Central memory CD8-positive, alpha-beta T cell (primary cell): ENCODE measurements around the gene VIPAS39.
"Not testable (repeated sequence)": the region's sequence is repeated elsewhere in the genome, so short reads cannot be mapped to it uniquely, and the experiment has no call there.

Experiments
- ATAC-seq: fragments of 150-1000 bp; cut with Tn5 transposase; replicated peaks from 2 replicates; pipeline ENCODE4 v1.10.0; 2022; ENCODE audit warnings: mild to moderate bottlenecking, moderate FRiP score, moderate number of reproducible peaks; ENCODE audit not compliant: poor library complexity, severe bottlenecking; ENCODE audit errors: extremely low read depth
- DNase-seq, 2 donors: peaks; one replicate each; pipeline ENCODE4 v3.0.0; 2021; ENCODE audit warnings: low spot score in 2 of 2
- H3K27ac Mint-ChIP-seq: one replicate; pipeline ENCODE4 v1.8.0; 2022; ENCODE audit warnings: low read depth, mild to moderate bottlenecking, moderate library complexity, mixed read lengths
- H3K27me3 Mint-ChIP-seq: one replicate; pipeline ENCODE4 v1.8.0; 2022; ENCODE audit warnings: mixed read lengths
- H3K36me3 Mint-ChIP-seq: one replicate; pipeline ENCODE4 v1.8.0; 2022; ENCODE audit warnings: mild to moderate bottlenecking, moderate library complexity, mixed read lengths; ENCODE audit not compliant: insufficient read depth
- H3K4me1 Mint-ChIP-seq: one replicate; pipeline ENCODE4 v1.8.0; 2022; ENCODE audit warnings: mixed read lengths
- H3K4me3 Mint-ChIP-seq: one replicate; pipeline ENCODE4 v1.8.0; 2022; ENCODE audit warnings: mild to moderate bottlenecking, moderate library complexity, mixed read lengths
- H3K9me3 Mint-ChIP-seq: one replicate; pipeline ENCODE4 v1.8.0; 2022; ENCODE audit warnings: mixed read lengths

The VIPAS39 gene

GRCh38 chr14:77416098-77416497 lies 41.3 kb downstream of the VIPAS39 start:
- H3K27me3 Mint-ChIP-seq, H3K27ac Mint-ChIP-seq: not testable (repeated sequence)

GRCh38 chr14:77415403-77416030 lies 41.9 kb downstream of the VIPAS39 start:
- DNase-seq, ATAC-seq, H3K27me3 Mint-ChIP-seq, H3K9me3 Mint-ChIP-seq, H3K4me3 Mint-ChIP-seq, H3K27ac Mint-ChIP-seq, H3K4me1 Mint-ChIP-seq, H3K36me3 Mint-ChIP-seq: not testable (repeated sequence)

More at GRCh38 chr14:77416098-77416497, 41.3 kb downstream of the VIPAS39 start:
- not testable (repeated sequence) for ATAC-seq, H3K4me1 Mint-ChIP-seq, DNase-seq, H3K36me3 Mint-ChIP-seq, H3K4me3 Mint-ChIP-seq, H3K9me3 Mint-ChIP-seq

- Mint-ChIP-seq H3K4me1 (peaks cover 6% of the 10 kb centered on the region), H3K4me3 (no peak overlapping the region), H3K27me3 (no peaks in the 10 kb centered on the region), H3K27ac (no peak overlapping the region), H3K9me3 (no peaks in the 10 kb centered on the region), H3K36me3 (no peaks in the 10 kb centered on the region)
- DNase-seq = no peak
- no peak for ATAC-seq
Observed at GRCh38 chr14:77409131-77409533, 48.3 kb downstream of the VIPAS39 start.

GRCh38 chr14:77407158-77407557 lies 50.2 kb downstream of the VIPAS39 start:
- Mint-ChIP-seq H3K36me3 (no peaks in the 10 kb centered on the region), H3K27ac (no peak overlapping the region), H3K9me3 (no peaks in the 10 kb centered on the region), H3K4me3 (no peak overlapping the region), H3K4me1 (peaks cover 6% of the 10 kb centered on the region), H3K27me3 (no peaks in the 10 kb centered on the region)
- ATAC-seq (no peak), DNase-seq (no peak)

GRCh38 chr14:77406718-77407117 lies 50.7 kb downstream of the VIPAS39 start:
- no peak for ATAC-seq
- Mint-ChIP-seq H3K36me3 (no peaks in the 10 kb centered on the region), H3K27me3 (no peaks in the 10 kb centered on the region), H3K4me1 (peaks cover 6% of the 10 kb centered on the region), H3K9me3 (no peaks in the 10 kb centered on the region), H3K4me3 (no peak overlapping the region), H3K27ac (no peak overlapping the region)
- no peak for DNase-seq

GRCh38 chr14:77406086-77406485 lies 51.3 kb downstream of the VIPAS39 start:
- no peak for ATAC-seq
- H3K27ac Mint-ChIP-seq = no peak overlapping the region
- no peaks in the 10 kb centered on the region for H3K27me3 Mint-ChIP-seq
- H3K9me3 Mint-ChIP-seq = no peaks in the 10 kb centered on the region
- H3K4me3 Mint-ChIP-seq = no peak overlapping the region
- peaks cover 6% of the 10 kb centered on the region for H3K4me1 Mint-ChIP-seq
- H3K36me3 Mint-ChIP-seq = no peaks in the 10 kb centered on the region
- DNase-seq = no peak

GRCh38 chr14:77403768-77404167 lies 53.6 kb downstream of the VIPAS39 start:
- H3K27me3 Mint-ChIP-seq = no peaks in the 10 kb centered on the region
- no peak overlapping the region for H3K4me3 Mint-ChIP-seq
- no peaks in the 10 kb centered on the region for H3K9me3 Mint-ChIP-seq
- H3K36me3 Mint-ChIP-seq = no peaks in the 10 kb centered on the region
- DNase-seq = no peak
- peaks cover 6% of the 10 kb centered on the region for H3K4me1 Mint-ChIP-seq
- no peak overlapping the region for H3K27ac Mint-ChIP-seq
- ATAC-seq = no peak

- Mint-ChIP-seq H3K4me1 (no peaks in the 10 kb centered on the region), H3K27ac (no peak overlapping the region), H3K36me3 (no peaks in the 10 kb centered on the region), H3K27me3 (no peaks in the 10 kb centered on the region), H3K4me3 (no peak overlapping the region), H3K9me3 (no peaks in the 10 kb centered on the region)
- DNase-seq (no peak), ATAC-seq (no peak)
Observed at GRCh38 chr14:77400216-77400615, 57.2 kb downstream of the VIPAS39 start.

GRCh38 chr14:77390188-77390587 lies 67.2 kb downstream of the VIPAS39 start:
- no peaks in the 10 kb centered on the region for H3K4me1 Mint-ChIP-seq
- no peaks in the 10 kb centered on the region for H3K36me3 Mint-ChIP-seq
- ATAC-seq = no peak
- no peak for DNase-seq
- no peak overlapping the region for H3K4me3 Mint-ChIP-seq
- H3K27ac Mint-ChIP-seq = no peak overlapping the region
- no peaks in the 10 kb centered on the region for H3K9me3 Mint-ChIP-seq
- no peaks in the 10 kb centered on the region for H3K27me3 Mint-ChIP-seq

- no peak for DNase-seq
- no peaks in the 10 kb centered on the region for H3K27me3 Mint-ChIP-seq
Observed at GRCh38 chr14:77378701-77379100, 78.7 kb downstream of the VIPAS39 start.

GRCh38 chr14:77377502-77377844 lies 79.9 kb downstream of the VIPAS39 start:
- H3K9me3 Mint-ChIP-seq = no peaks in the 10 kb centered on the region
- H3K4me3 Mint-ChIP-seq = no peak overlapping the region
- ATAC-seq = peak; percentile 21

More at GRCh38 chr14:77378701-77379100, 78.7 kb downstream of the VIPAS39 start:
- Mint-ChIP-seq H3K27ac (no peak overlapping the region), H3K4me3 (no peak overlapping the region), H3K36me3 (peaks cover 4% of the 10 kb centered on the region), H3K4me1 (peaks cover 27% of the 10 kb centered on the region), H3K9me3 (no peaks in the 10 kb centered on the region)
- ATAC-seq = no peak

GRCh38 chr14:77376771-77377501 lies 80.5 kb downstream of the VIPAS39 start, which contains the start of the genes SAMD15 and TMED8:
TSS of gene SAMD15 (plus strand) at chr14:77377379. CDS start at chr14:77377419, 40 bp downstream.
TSS of gene TMED8 (minus strand) at chr14:77377094. CDS start at chr14:77377053, 41 bp downstream.
- H3K4me1 Mint-ChIP-seq = peaks cover 34% of the 10 kb centered on the region
- H3K27ac Mint-ChIP-seq = no peak within 1 kb of the TSS
- no peaks in the 10 kb centered on the region for H3K9me3 Mint-ChIP-seq
- ATAC-seq (peak; percentile 94), DNase-seq (peak; percentile 76 to 79)
- no peak within 1 kb of the TSS for H3K4me3 Mint-ChIP-seq
- peaks cover 4% of the 10 kb centered on the region for H3K36me3 Mint-ChIP-seq
- H3K27me3 Mint-ChIP-seq = no peaks in the 10 kb centered on the region

More at GRCh38 chr14:77377502-77377844, 79.9 kb downstream of the VIPAS39 start:
- Mint-ChIP-seq H3K27ac (no peak overlapping the region), H3K27me3 (no peaks in the 10 kb centered on the region), H3K4me1 (peaks cover 34% of the 10 kb centered on the region), H3K36me3 (peaks cover 4% of the 10 kb centered on the region)
- DNase-seq = no peak
